ENCODE data around the gene GFM1.

Gene GFM1

DNA sequence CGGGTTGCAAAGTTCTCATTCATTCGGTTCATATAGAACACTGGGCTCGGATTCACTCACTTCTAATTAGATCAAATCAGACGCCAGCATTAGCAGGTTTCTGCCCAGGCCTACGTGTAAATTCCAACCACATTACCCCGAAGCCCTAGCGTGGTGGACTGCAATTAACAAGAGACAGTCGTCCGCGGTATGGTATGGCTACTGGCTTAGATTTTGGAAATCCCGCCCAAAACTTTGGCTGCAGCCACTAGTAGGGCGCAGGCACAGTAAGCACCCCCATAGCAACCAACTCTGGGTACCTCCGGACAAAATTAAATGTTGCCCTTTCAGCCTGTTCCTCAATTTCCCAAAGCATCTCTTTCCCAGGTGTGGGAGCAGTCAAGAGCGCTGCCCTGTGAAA is 87.2 kb downstream of the GFM1 start:
- Histone ChIP-seq H3K9me3 (ENCODE audit: control insufficient read depth, insufficient read depth, low read length) (no peaks in the 10 kb centered on the region), H3K9ac (ENCODE audit: low read depth, low read length) (peak overlapping the region; percentile 54), H3K36me3 (ENCODE audit: control insufficient read depth, insufficient read depth, low read length) (no peaks in the 10 kb centered on the region), H3K27me3 (ENCODE audit: control insufficient read depth, insufficient read depth, low read length) (peaks cover 15% of the 10 kb centered on the region), H3K4me3 (ENCODE audit: low read depth, low read length) (peak overlapping the region; percentile 67), H3K4me1 (ENCODE audit: control insufficient read depth, insufficient read depth, low read length) (no peaks in the 10 kb centered on the region)

- Histone ChIP-seq H3K4me3 (ENCODE audit: low read depth, low read length) (peak within 1 kb of the TSS; percentile 67), H3K9ac (ENCODE audit: low read depth, low read length) (peak within 1 kb of the TSS; percentile 54), H3K9me3 (ENCODE audit: control insufficient read depth, insufficient read depth, low read length) (no peaks in the 10 kb centered on the region), H3K36me3 (ENCODE audit: control insufficient read depth, insufficient read depth, low read length) (no peaks in the 10 kb centered on the region), H3K27me3 (ENCODE audit: control insufficient read depth, insufficient read depth, low read length) (peaks cover 15% of the 10 kb centered on the region), H3K4me1 (ENCODE audit: control insufficient read depth, insufficient read depth, low read length) (no peaks in the 10 kb centered on the region)
Measured at GRCh38 chr3:158731938-158732855, 87.9 kb downstream of the GFM1 start, which contains the start of gene RARRES1. TSS of gene RARRES1 (minus strand) at chr3:158732457. CDS start at chr3:158732415, 42 bp downstream.

- H3K9ac ChIP-seq (ENCODE audit: low read depth, low read length) = peak overlapping the region; percentile 32
- peak overlapping the region; percentile 67 for H3K4me3 ChIP-seq (ENCODE audit: low read depth, low read length)
- H3K9me3 ChIP-seq (ENCODE audit: control insufficient read depth, insufficient read depth, low read length) = no peaks in the 10 kb centered on the region
Measured at GRCh38 chr3:158732856-158733200, 88.5 kb downstream of the GFM1 start.

DNA sequence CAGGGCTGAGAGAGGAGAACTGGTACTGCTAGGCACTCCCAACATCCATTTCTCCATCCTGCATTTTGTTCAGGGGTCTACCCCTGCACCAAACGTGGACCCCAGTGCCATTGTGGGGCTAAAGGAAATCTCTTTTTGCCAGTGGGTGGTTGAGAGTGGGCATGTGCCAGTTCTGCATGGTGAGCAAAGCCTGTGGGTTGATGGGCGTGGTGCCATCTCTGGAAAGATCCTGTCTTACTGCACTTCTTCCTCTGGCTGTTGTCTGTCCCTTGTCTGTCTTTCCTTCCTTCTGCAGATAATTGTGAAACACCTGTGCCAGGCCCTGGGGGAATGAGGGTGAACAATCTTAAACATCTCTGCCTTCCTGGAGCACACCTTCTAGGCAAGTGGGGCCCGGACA is 89.3 kb downstream of the GFM1 start:
- Histone ChIP-seq H3K4me1 (ENCODE audit: control insufficient read depth, insufficient read depth, low read length) (no peaks in the 10 kb centered on the region), H3K27me3 (ENCODE audit: control insufficient read depth, insufficient read depth, low read length) (peaks cover 15% of the 10 kb centered on the region), H3K9ac (ENCODE audit: low read depth, low read length) (no peak overlapping the region), H3K9me3 (ENCODE audit: control insufficient read depth, insufficient read depth, low read length) (no peaks in the 10 kb centered on the region), H3K36me3 (ENCODE audit: control insufficient read depth, insufficient read depth, low read length) (no peaks in the 10 kb centered on the region), H3K4me3 (ENCODE audit: low read depth, low read length) (no peak overlapping the region)

More at GRCh38 chr3:158732856-158733200, 88.5 kb downstream of the GFM1 start:
- H3K36me3 ChIP-seq (ENCODE audit: control insufficient read depth, insufficient read depth, low read length) = no peaks in the 10 kb centered on the region
- H3K27me3 ChIP-seq (ENCODE audit: control insufficient read depth, insufficient read depth, low read length) = peaks cover 15% of the 10 kb centered on the region
- H3K4me1 ChIP-seq (ENCODE audit: control insufficient read depth, insufficient read depth, low read length) = no peaks in the 10 kb centered on the region

GRCh38 chr3:158735296-158736033 is 91.1 kb downstream of the GFM1 start:
- H3K36me3 ChIP-seq (ENCODE audit: control insufficient read depth, insufficient read depth, low read length) = no peaks in the 10 kb centered on the region
- no peak overlapping the region for H3K9ac ChIP-seq (ENCODE audit: low read depth, low read length)
- H3K27me3 ChIP-seq (ENCODE audit: control insufficient read depth, insufficient read depth, low read length) = peaks cover 15% of the 10 kb centered on the region
- no peak overlapping the region for H3K4me3 ChIP-seq (ENCODE audit: low read depth, low read length)
- H3K9me3 ChIP-seq (ENCODE audit: control insufficient read depth, insufficient read depth, low read length) = no peaks in the 10 kb centered on the region
- H3K4me1 ChIP-seq (ENCODE audit: control insufficient read depth, insufficient read depth, low read length) = no peaks in the 10 kb centered on the region

GRCh38 chr3:158737410-158737809 is 93.1 kb downstream of the GFM1 start:
- H3K9me3 ChIP-seq (ENCODE audit: control insufficient read depth, insufficient read depth, low read length) = no peaks in the 10 kb centered on the region
- no peak overlapping the region for H3K9ac ChIP-seq (ENCODE audit: low read depth, low read length)
- H3K4me3 ChIP-seq (ENCODE audit: low read depth, low read length) = no peak overlapping the region
- peaks cover 4% of the 10 kb centered on the region for H3K27me3 ChIP-seq (ENCODE audit: control insufficient read depth, insufficient read depth, low read length)
- H3K36me3 ChIP-seq (ENCODE audit: control insufficient read depth, insufficient read depth, low read length) = no peaks in the 10 kb centered on the region
- H3K4me1 ChIP-seq (ENCODE audit: control insufficient read depth, insufficient read depth, low read length) = no peaks in the 10 kb centered on the region

DNA sequence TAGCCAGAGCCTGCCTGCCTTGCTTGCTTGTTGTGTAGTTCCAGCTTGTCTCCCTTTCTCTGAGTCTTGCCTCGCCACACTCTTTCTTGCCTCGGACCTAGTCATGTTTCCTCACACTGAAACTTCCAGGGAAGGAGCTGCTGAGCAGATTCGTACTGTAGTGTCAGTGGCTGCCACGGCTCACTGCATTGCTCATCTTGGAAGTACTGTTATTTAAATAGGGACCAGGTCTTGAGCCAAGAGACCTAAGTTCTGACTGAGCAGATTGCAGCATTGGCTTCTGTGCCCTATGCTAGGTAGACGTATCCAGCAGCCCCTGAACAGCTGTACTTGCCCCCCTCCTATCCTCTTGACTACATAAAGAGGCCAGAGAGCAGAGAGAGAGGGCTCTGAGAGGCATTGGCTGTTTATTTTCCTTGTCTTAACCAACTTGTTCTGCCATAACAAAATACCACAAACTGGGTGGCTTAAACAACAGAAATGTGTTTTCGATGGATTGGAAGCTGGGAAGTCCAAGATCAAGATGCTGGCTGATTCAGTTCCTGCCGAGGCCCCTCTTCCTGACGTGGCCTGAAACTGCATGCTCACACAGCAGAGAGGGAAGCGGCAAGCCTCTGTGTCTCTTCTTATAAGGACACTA is 93.8 kb downstream of the GFM1 start:
- Histone ChIP-seq H3K36me3 (ENCODE audit: control insufficient read depth, insufficient read depth, low read length) (no peaks in the 10 kb centered on the region), H3K9ac (ENCODE audit: low read depth, low read length) (no peak overlapping the region), H3K9me3 (ENCODE audit: control insufficient read depth, insufficient read depth, low read length) (no peaks in the 10 kb centered on the region), H3K4me1 (ENCODE audit: control insufficient read depth, insufficient read depth, low read length) (no peaks in the 10 kb centered on the region), H3K4me3 (ENCODE audit: low read depth, low read length) (no peak overlapping the region), H3K27me3 (ENCODE audit: control insufficient read depth, insufficient read depth, low read length) (peaks cover 4% of the 10 kb centered on the region)

- no peak overlapping the region for H3K9ac ChIP-seq (ENCODE audit: low read depth, low read length)
- no peaks in the 10 kb centered on the region for H3K4me1 ChIP-seq (ENCODE audit: control insufficient read depth, insufficient read depth, low read length)
- H3K27me3 ChIP-seq (ENCODE audit: control insufficient read depth, insufficient read depth, low read length) = peaks cover 2% of the 10 kb centered on the region
- H3K4me3 ChIP-seq (ENCODE audit: low read depth, low read length) = no peak overlapping the region
- no peaks in the 10 kb centered on the region for H3K36me3 ChIP-seq (ENCODE audit: control insufficient read depth, insufficient read depth, low read length)
- no peaks in the 10 kb centered on the region for H3K9me3 ChIP-seq (ENCODE audit: control insufficient read depth, insufficient read depth, low read length)
Measured at GRCh38 chr3:158738653-158739052, 94.3 kb downstream of the GFM1 start.

- H3K36me3 ChIP-seq (ENCODE audit: control insufficient read depth, insufficient read depth, low read length) = no peaks in the 10 kb centered on the region
- H3K4me3 ChIP-seq (ENCODE audit: low read depth, low read length) = no peak overlapping the region
Measured at GRCh38 chr3:158739078-158739477, 94.8 kb downstream of the GFM1 start.

GRCh38 chr3:158739661-158740060 is 95.3 kb downstream of the GFM1 start:
- Histone ChIP-seq H3K9ac (ENCODE audit: low read depth, low read length) (no peak overlapping the region), H3K4me1 (ENCODE audit: control insufficient read depth, insufficient read depth, low read length) (no peaks in the 10 kb centered on the region)

More at GRCh38 chr3:158739078-158739477, 94.8 kb downstream of the GFM1 start:
- Histone ChIP-seq H3K27me3 (ENCODE audit: control insufficient read depth, insufficient read depth, low read length) (no peaks in the 10 kb centered on the region), H3K4me1 (ENCODE audit: control insufficient read depth, insufficient read depth, low read length) (no peaks in the 10 kb centered on the region), H3K9me3 (ENCODE audit: control insufficient read depth, insufficient read depth, low read length) (no peaks in the 10 kb centered on the region), H3K9ac (ENCODE audit: low read depth, low read length) (no peak overlapping the region)

More at GRCh38 chr3:158739661-158740060, 95.3 kb downstream of the GFM1 start:
- H3K9me3 ChIP-seq (ENCODE audit: control insufficient read depth, insufficient read depth, low read length) = no peaks in the 10 kb centered on the region
- H3K27me3 ChIP-seq (ENCODE audit: control insufficient read depth, insufficient read depth, low read length) = no peaks in the 10 kb centered on the region
- no peaks in the 10 kb centered on the region for H3K36me3 ChIP-seq (ENCODE audit: control insufficient read depth, insufficient read depth, low read length)
- no peak overlapping the region for H3K4me3 ChIP-seq (ENCODE audit: low read depth, low read length)
